WTC11 (cell line): Measurements from ENCODE around the gene CLEC10A. TPM values are rescaled to one million over a fixed set of nuclear protein-coding genes. Genes with fewer than 3 reads are reported as not detected.

Source experiments
- ATAC-seq: fragments of 200-7000 bp; cut with Tn5 transposase; 2 replicates; pipeline ENCODE4 v1.10.0; 2021; ENCODE audit warnings: mild to moderate bottlenecking, moderate library complexity
- CTCF ChIA-PET: fragments of 300-600 bp; sonication (Branson Sonifier 250); formaldehyde crosslinking; loops from one replicate; lab custom pipeline; 2021; ENCODE audit warnings: antibody characterized with exemption; lab: Charles Lee
- POLR2A ChIA-PET: fragments of 350-600 bp; sonication (Branson Sonifier 250); formaldehyde crosslinking; loops from one replicate; lab custom pipeline; 2021; ENCODE audit warnings: antibody characterized with exemption; lab: Charles Lee
- DNase-seq: peaks from one replicate; pipeline ENCODE4 v3.0.0; 2021; ENCODE audit warnings: low spot score
- H3K27ac Mint-ChIP-seq: 2 replicates; pipeline ENCODE4 v1.8.0; 2021; ENCODE audit warnings: mixed read lengths
- H3K27me3 Mint-ChIP-seq: 2 replicates; pipeline ENCODE4 v1.8.0; 2021; ENCODE audit warnings: low read depth, mild to moderate bottlenecking, moderate library complexity, mixed read lengths
- H3K36me3 Mint-ChIP-seq: 2 replicates; pipeline ENCODE4 v1.8.0; 2021; ENCODE audit warnings: mixed read lengths
- H3K4me1 Mint-ChIP-seq: 2 replicates; pipeline ENCODE4 v1.8.0; 2022; ENCODE audit warnings: mixed read lengths
- H3K4me3 Mint-ChIP-seq: 2 replicates; pipeline ENCODE4 v1.8.0; 2021; ENCODE audit warnings: mild to moderate bottlenecking, moderate library complexity, mixed read lengths
- H3K9me3 Mint-ChIP-seq: 2 replicates; pipeline ENCODE4 v1.8.0; 2021; ENCODE audit warnings: mixed read lengths
- AFF4 ChIP-seq: sonication (generic); formaldehyde crosslinking; IDR thresholded peaks from 2 replicates; pipeline ENCODE4 v1.8.1; 2023; ENCODE audit warnings: mild to moderate bottlenecking, missing genetic modification reagents, borderline replicate concordance
- ATF2 ChIP-seq: sonication (generic); formaldehyde crosslinking; IDR thresholded peaks from 2 replicates; pipeline ENCODE4 v1.8.1; 2022; ENCODE audit warnings: low read depth, missing genetic modification reagents, borderline replicate concordance
- E2F1 ChIP-seq: sonication (generic); formaldehyde crosslinking; IDR thresholded peaks from 2 replicates; pipeline ENCODE4 v1.8.0; 2022; ENCODE audit warnings: mild to moderate bottlenecking, missing genetic modification reagents
- ERG ChIP-seq: fragments of 250-450 bp; sonication (Bioruptor Pico); IDR thresholded peaks from 2 replicates; pipeline ENCODE4 v1.8.0; 2021; ENCODE audit warnings: mild to moderate bottlenecking
- ESRRA ChIP-seq: sonication (generic); formaldehyde crosslinking; IDR thresholded peaks from 2 replicates; pipeline ENCODE4 v1.8.1; 2022; ENCODE audit warnings: mild to moderate bottlenecking, missing genetic modification reagents, borderline replicate concordance
- FOXP1 ChIP-seq: sonication (generic); formaldehyde crosslinking; IDR thresholded peaks from 2 replicates; pipeline ENCODE4 v1.8.0; 2022; ENCODE audit warnings: missing genetic modification reagents, mild to moderate bottlenecking, moderate library complexity, borderline replicate concordance
- IRF1 ChIP-seq: sonication (generic); formaldehyde crosslinking; IDR thresholded peaks from 2 replicates; pipeline ENCODE4 v1.8.0; 2023; ENCODE audit warnings: missing genetic modification reagents
- JUN ChIP-seq: sonication (generic); formaldehyde crosslinking; IDR thresholded peaks from 2 replicates; pipeline ENCODE4 v1.8.0; 2023; ENCODE audit warnings: mild to moderate bottlenecking, missing genetic modification reagents
- KAT7 ChIP-seq: sonication (generic); formaldehyde crosslinking; IDR thresholded peaks from 2 replicates; pipeline ENCODE4 v1.8.1; 2023; ENCODE audit warnings: missing genetic modification reagents, mild to moderate bottlenecking, borderline replicate concordance
- NFATC4 ChIP-seq: fragments of 250-450 bp; sonication (Bioruptor Pico); IDR thresholded peaks from 2 replicates; pipeline ENCODE4 v1.9.0; 2021; ENCODE audit warnings: mild to moderate bottlenecking
- NR2C2 ChIP-seq: sonication (generic); formaldehyde crosslinking; IDR thresholded peaks from 2 replicates; pipeline ENCODE4 v1.8.0; 2022; ENCODE audit warnings: mild to moderate bottlenecking, missing genetic modification reagents
- PRDM15 ChIP-seq: sonication (generic); formaldehyde crosslinking; IDR thresholded peaks from 2 replicates; pipeline ENCODE4 v1.8.0; 2022; ENCODE audit warnings: missing genetic modification reagents
- TCF7 ChIP-seq: sonication (generic); formaldehyde crosslinking; IDR thresholded peaks from 2 replicates; pipeline ENCODE4 v1.8.0; 2022; ENCODE audit warnings: mild to moderate bottlenecking, low read depth, missing genetic modification reagents, moderate library complexity
- ZNF121 ChIP-seq: sonication (generic); formaldehyde crosslinking; IDR thresholded peaks from 2 replicates; pipeline ENCODE4 v1.8.0; 2023; ENCODE audit warnings: missing genetic modification reagents
- ZNF263 ChIP-seq: sonication (generic); formaldehyde crosslinking; IDR thresholded peaks from 2 replicates; pipeline ENCODE4 v1.8.1; 2022; ENCODE audit warnings: low read depth, mild to moderate bottlenecking, moderate library complexity, missing genetic modification reagents
- ZNF396 ChIP-seq: fragments of 250-450 bp; sonication (Bioruptor Pico); IDR thresholded peaks from 2 replicates; pipeline ENCODE4 v1.8.0; 2021; ENCODE audit warnings: mild to moderate bottlenecking, moderate library complexity, borderline replicate concordance
- ZNF532 ChIP-seq: fragments of 250-450 bp; sonication (Bioruptor Pico); IDR thresholded peaks from 2 replicates; pipeline ENCODE4 v1.9.0; 2021; ENCODE audit warnings: mild to moderate bottlenecking, borderline replicate concordance
- total RNA-seq: library from RNA; stranded (reverse); gene quantifications from 3 replicates; pipeline ENCODE4 v1.2.3, GENCODE V29; 2021

Gene CLEC10A
- total RNA-seq, 1 experiment from 2014 or later = not detected

GRCh38 chr17:7058831-7059447 lies 21.1 kb downstream of the CLEC10A start:
- H3K27me3 Mint-ChIP-seq = peaks cover 26% of the 10 kb centered on the region
- H3K9me3 Mint-ChIP-seq = no peaks in the 10 kb centered on the region
- H3K4me3 Mint-ChIP-seq = no peak overlapping the region
- no peak for ATAC-seq
- CTCF ChIA-PET = no interaction called here
- peaks cover 6% of the 10 kb centered on the region for H3K4me1 Mint-ChIP-seq
- POLR2A ChIA-PET = interaction anchor here (0.6 kb wide), 1 partner anchor 11 kb away, joined by 3 read pairs; no protein-coding TSS in a partner anchor
- H3K27ac Mint-ChIP-seq = no peak overlapping the region
- TF ChIP-seq ZNF532 (no peak), ZNF121 (CRISPR knock-in tag) (no peak), ERG (CRISPR knock-in tag) (no peak), ESRRA (CRISPR knock-in tag) (no peak), JUN (CRISPR knock-in tag) (no peak), PRDM15 (CRISPR knock-in tag) (no peak)
- no peaks in the 10 kb centered on the region for H3K36me3 Mint-ChIP-seq
- no peak for DNase-seq

- H3K27ac Mint-ChIP-seq = no peak overlapping the region
- no peaks in the 10 kb centered on the region for H3K36me3 Mint-ChIP-seq
- H3K4me3 Mint-ChIP-seq = no peak overlapping the region
- H3K27me3 Mint-ChIP-seq = peaks cover 38% of the 10 kb centered on the region
- ATAC-seq = no peak
- ChIA-PET CTCF (interaction anchor here (0.7 kb wide), 1 partner anchor 16 kb away, joined by 3 read pairs; no protein-coding TSS in a partner anchor), POLR2A (no interaction called here)
- no peak for DNase-seq
- H3K9me3 Mint-ChIP-seq = no peaks in the 10 kb centered on the region
- H3K4me1 Mint-ChIP-seq = peaks cover 7% of the 10 kb centered on the region; the same call in 1 of the 2 replicates
- TF ChIP-seq ATF2 (CRISPR knock-in tag) = no peak
- TF ChIP-seq KAT7 (CRISPR knock-in tag) = no peak
- TF ChIP-seq NR2C2 (CRISPR knock-in tag) = no peak
- no peak for TF ChIP-seq IRF1 (CRISPR knock-in tag)
- TF ChIP-seq ZNF263 = no peak
- no peak for TF ChIP-seq ZNF396 (CRISPR knock-in tag)
- TF ChIP-seq E2F1 (CRISPR knock-in tag) = no peak
- no peak for TF ChIP-seq TCF7
- TF ChIP-seq FOXP1 (CRISPR knock-in tag) = no peak
- no peak for TF ChIP-seq NFATC4 (CRISPR knock-in tag)
- TF ChIP-seq AFF4 (CRISPR knock-in tag) = no peak
These were observed 23.7 kb downstream of the CLEC10A start for GRCh38 chr17:7056386-7056785.
